Suprapubic skin (tissue), 4 donors: ENCODE data around the gene SIPA1L3.

Source experiments
- CTCF ChIP-seq, 2 donors: fragments of 200-600 bp in 1 of 2; fragments of 450-650 bp in 1 of 2; sonication (generic) in 1 of 2; IDR thresholded peaks; one replicate each; pipeline ENCODE4 v1.5.1; 2016 to 2019; ENCODE audit warnings: antibody characterized with exemption in 2 of 2, mild to moderate bottlenecking in 1 of 2, moderate library complexity in 1 of 2
- EP300 ChIP-seq: sonication (generic); formaldehyde crosslinking; IDR thresholded peaks from one replicate; pipeline ENCODE4 v1.6.1; 2017; ENCODE audit warnings: antibody characterized with exemption
- POLR2A ChIP-seq, 2 donors: fragments of 450-650 bp; IDR thresholded peaks; one replicate each; pipeline ENCODE4 v1.6.1; 2017; ENCODE audit warnings: antibody characterized with exemption in 2 of 2, mild to moderate bottlenecking in 2 of 2, moderate library complexity in 2 of 2
- POLR2AphosphoS5 ChIP-seq, 3 donors: sonication (generic); formaldehyde crosslinking; IDR thresholded peaks; one replicate each; pipeline ENCODE4 v1.6.1; 2017; ENCODE audit warnings: antibody characterized with exemption in 3 of 3

GRCh38 chr19:37869766-37870340 is 37.2 kb upstream of the SIPA1L3 start:
- TF ChIP-seq CTCF (IDR thresholded peaks at IDR 0.05) (no peak), POLR2AphosphoS5 (IDR thresholded peaks at IDR 0.05) (no peak), EP300 (no peak), POLR2A (IDR thresholded peaks at IDR 0.05) (no peak)
